Brain microvascular endothelial cell (primary cell): Measurements from ENCODE around the gene SF1.

Experiments
- DNase-seq: peaks from one replicate; pipeline ENCODE4 v3.0.0-alpha.2; 2020
- H3K27ac ChIP-seq: fragments of 250-450 bp; sonication (Bioruptor Pico); 2 replicates; pipeline ENCODE4 v1.5.1; 2020; ENCODE audit warnings: mild to moderate bottlenecking, moderate library complexity
- H3K27me3 ChIP-seq: fragments of 250-450 bp; sonication (Bioruptor Pico); replicated peaks from 2 replicates; pipeline ENCODE4 v1.5.1; 2020; ENCODE audit warnings: mild to moderate bottlenecking
- H3K36me3 ChIP-seq: fragments of 250-450 bp; sonication (Bioruptor Pico); replicated peaks from 2 replicates; pipeline ENCODE4 v1.5.1; 2020; ENCODE audit warnings: mild to moderate bottlenecking
- H3K4me3 ChIP-seq: 2 replicates; pipeline ENCODE4 v1.5.1; 2011; ENCODE audit warnings: low read depth, mild to moderate bottlenecking, control low read depth, low read length, moderate library complexity
- in situ Hi-C: cut with HindIII; loops from 2 replicates; pipeline ENCODE4 v1.10.0; 2017; ENCODE audit warnings: low sequenced_read_pairs, low pct_ligation_motif_present
- TF ChIP-seq, protein P1 (sequence below): IDR thresholded peaks from 2 replicates; pipeline ENCODE4 v1.5.1; 2011; ENCODE audit warnings: low read depth, mild to moderate bottlenecking, moderate library complexity, low read length, control low read depth, inconsistent platforms; ENCODE audit errors: missing control alignments

SF1 gene

DNA sequence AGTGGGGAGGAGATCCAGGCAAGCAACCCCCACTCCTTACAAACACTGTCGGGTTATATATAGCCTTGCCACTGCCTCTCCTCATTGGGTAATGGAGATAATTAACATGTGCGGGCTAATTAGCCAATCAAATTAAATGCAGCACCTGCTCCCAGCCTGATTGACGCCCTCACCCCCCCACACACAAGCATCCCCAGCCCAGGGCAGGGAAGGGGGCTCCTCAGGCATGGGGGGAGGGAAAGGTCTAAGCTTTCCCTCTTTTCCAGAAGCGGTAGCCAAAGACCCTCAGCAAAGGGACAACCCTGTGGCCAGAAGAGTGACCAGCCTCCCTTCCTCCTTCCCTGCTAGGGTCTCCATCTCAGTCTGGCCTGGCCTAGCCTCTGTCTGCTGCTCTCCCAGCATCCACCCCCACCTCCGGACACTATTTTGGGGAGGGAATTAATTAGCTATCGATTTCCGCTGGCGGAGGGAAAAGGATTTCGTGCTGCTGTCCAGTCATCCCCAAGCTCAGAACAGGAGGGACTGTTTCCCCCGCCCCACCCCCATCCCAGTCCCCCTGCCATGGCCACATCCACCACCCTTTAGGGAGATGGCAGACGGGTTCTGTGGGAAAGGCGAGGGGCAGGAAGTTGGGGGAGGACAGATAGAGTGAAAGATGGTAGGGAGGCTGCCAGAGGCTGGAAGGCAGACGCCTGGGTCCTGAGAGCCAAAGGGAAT, 62.4 kb downstream of the SF1 start:
- Histone ChIP-seq H3K36me3 (no peaks in the 10 kb centered on the region), H3K27ac (no peak overlapping the region), H3K27me3 (peaks cover 50% of the 10 kb centered on the region), H3K4me3 (no peak overlapping the region)
- in situ Hi-C loops, result no loop called here
- TF ChIP-seq, protein P1, sequence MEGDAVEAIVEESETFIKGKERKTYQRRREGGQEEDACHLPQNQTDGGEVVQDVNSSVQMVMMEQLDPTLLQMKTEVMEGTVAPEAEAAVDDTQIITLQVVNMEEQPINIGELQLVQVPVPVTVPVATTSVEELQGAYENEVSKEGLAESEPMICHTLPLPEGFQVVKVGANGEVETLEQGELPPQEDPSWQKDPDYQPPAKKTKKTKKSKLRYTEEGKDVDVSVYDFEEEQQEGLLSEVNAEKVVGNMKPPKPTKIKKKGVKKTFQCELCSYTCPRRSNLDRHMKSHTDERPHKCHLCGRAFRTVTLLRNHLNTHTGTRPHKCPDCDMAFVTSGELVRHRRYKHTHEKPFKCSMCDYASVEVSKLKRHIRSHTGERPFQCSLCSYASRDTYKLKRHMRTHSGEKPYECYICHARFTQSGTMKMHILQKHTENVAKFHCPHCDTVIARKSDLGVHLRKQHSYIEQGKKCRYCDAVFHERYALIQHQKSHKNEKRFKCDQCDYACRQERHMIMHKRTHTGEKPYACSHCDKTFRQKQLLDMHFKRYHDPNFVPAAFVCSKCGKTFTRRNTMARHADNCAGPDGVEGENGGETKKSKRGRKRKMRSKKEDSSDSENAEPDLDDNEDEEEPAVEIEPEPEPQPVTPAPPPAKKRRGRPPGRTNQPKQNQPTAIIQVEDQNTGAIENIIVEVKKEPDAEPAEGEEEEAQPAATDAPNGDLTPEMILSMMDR, result no peak
- DNase-seq, result no peak

DNA sequence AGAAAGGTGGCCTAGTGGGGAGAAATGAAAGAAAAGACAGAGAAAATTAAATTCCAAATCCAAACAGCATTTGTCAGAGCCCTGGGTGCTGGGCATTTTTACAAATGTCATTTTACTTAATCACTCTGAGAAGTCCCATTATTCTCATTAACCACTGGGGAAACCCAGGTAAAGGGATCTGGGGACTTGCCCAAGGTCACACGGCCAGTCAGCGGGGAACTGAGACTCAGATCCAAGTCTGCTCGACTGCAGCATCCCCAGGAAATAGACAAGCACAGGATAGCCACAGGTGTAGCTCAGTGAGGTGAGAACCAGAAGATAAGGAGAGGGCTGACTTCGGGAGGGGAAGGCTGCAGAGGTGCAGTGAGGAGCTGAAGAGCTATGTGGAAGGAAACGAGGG, 63.2 kb downstream of the SF1 start:
- Histone ChIP-seq H3K4me3 (no peak overlapping the region), H3K27me3 (peaks cover 48% of the 10 kb centered on the region), H3K27ac (no peak overlapping the region), H3K36me3 (no peaks in the 10 kb centered on the region)
- TF ChIP-seq, protein P1, result no peak
- in situ Hi-C loops, result no loop called here
- DNase-seq, result no peak

DNA sequence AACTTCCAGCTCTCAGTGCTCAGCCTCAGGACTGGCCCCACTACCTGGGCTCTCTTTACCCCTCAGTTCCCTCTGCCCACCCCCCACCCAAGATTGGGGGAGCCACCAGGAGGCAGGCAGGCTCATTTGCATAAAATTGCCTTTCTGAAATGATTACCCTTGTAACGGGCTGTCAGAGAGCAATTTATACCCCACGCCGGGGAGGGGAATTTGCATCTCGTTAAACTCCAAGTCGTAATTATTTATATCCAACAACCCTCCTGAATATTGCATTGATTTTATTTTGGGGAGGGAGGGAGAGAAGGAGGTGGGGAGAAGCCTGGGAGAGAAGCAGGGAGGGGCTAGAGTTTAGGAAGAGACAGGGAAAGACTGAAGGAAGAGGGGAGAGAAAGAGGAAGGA, 63.7 kb downstream of the SF1 start:
- peaks cover 48% of the 10 kb centered on the region for H3K27me3 ChIP-seq

More for the DNA sequence above, 63.7 kb downstream of the SF1 start:
- TF ChIP-seq, protein P1, result no peak
- H3K4me3 ChIP-seq, result no peak overlapping the region
- DNase-seq, result no peak
- in situ Hi-C loops, result no loop called here
- no peaks in the 10 kb centered on the region for H3K36me3 ChIP-seq
- H3K27ac ChIP-seq, result no peak overlapping the region
